Activated CD8-positive, alpha-beta T cell treated with anti-CD3 and anti-CD28 coated beads for 36 hours (primary cell): Measurements from ENCODE around the gene RPIA. TPM values are rescaled to one million over a fixed set of nuclear protein-coding genes. Genes with fewer than 3 reads are reported as not detected.
A peak's percentile ranks its signal among the peaks of the same experiment; 100 is the strongest.
"Not testable (repeated sequence)": the region's sequence is repeated elsewhere in the genome, so short reads cannot be mapped to it uniquely, and the experiment has no call there.

Source experiments
- ATAC-seq: fragments of 200-7000 bp; cut with Tn5 transposase; one replicate; pipeline ENCODE4 v1.10.0; 2021; ENCODE audit warnings: mild to moderate bottlenecking, moderate library complexity
- CTCF ChIA-PET: fragments of 350-600 bp; sonication (Branson Sonifier 250); formaldehyde crosslinking; loops from one replicate; lab custom pipeline; 2021; ENCODE audit warnings: antibody characterized with exemption; lab: Charles Lee
- POLR2A ChIA-PET: fragments of 350-600 bp; sonication (Branson Sonifier 250); formaldehyde crosslinking; loops from one replicate; lab custom pipeline; 2021; ENCODE audit warnings: antibody characterized with exemption; lab: Charles Lee
- DNase-seq: peaks from one replicate; pipeline ENCODE4 v3.0.0-alpha.2; 2020
- H3K27ac Mint-ChIP-seq: one replicate; pipeline ENCODE4 v1.8.0; 2021; ENCODE audit warnings: mild to moderate bottlenecking, mixed read lengths
- H3K27me3 Mint-ChIP-seq: one replicate; pipeline ENCODE4 v1.8.0; 2021; ENCODE audit warnings: mixed read lengths
- H3K36me3 Mint-ChIP-seq: one replicate; pipeline ENCODE4 v1.8.0; 2021; ENCODE audit warnings: low read depth, mixed read lengths
- H3K4me1 Mint-ChIP-seq: one replicate; pipeline ENCODE4 v1.8.0; 2021; ENCODE audit warnings: low read depth, mixed read lengths
- H3K4me3 Mint-ChIP-seq: one replicate; pipeline ENCODE4 v1.8.0; 2021; ENCODE audit warnings: mild to moderate bottlenecking, moderate library complexity, mixed read lengths
- H3K9me3 Mint-ChIP-seq: one replicate; pipeline ENCODE4 v1.8.0; 2021; ENCODE audit warnings: mixed read lengths
- intact Hi-C: fragments of 100-400 bp; cut with micrococcal nuclease; formaldehyde crosslinking; loops from one replicate; pipeline ENCODE4 v1.10.0; 2022
- total RNA-seq, 2 experiments: library from RNA; stranded (reverse); gene quantifications; one replicate each; pipeline ENCODE4 v1.2.3, GENCODE V29; 2021
- TF ChIP-seq, protein P1 (sequence below): fragments of 200-600 bp; IDR thresholded peaks from one replicate; pipeline ENCODE4 v1.8.0; 2022; ENCODE audit warnings: antibody characterized with exemption, mild to moderate bottlenecking

Gene RPIA
- 10 to 100 TPM; 79.4 to 81.0 TPM for total RNA-seq

DNA sequence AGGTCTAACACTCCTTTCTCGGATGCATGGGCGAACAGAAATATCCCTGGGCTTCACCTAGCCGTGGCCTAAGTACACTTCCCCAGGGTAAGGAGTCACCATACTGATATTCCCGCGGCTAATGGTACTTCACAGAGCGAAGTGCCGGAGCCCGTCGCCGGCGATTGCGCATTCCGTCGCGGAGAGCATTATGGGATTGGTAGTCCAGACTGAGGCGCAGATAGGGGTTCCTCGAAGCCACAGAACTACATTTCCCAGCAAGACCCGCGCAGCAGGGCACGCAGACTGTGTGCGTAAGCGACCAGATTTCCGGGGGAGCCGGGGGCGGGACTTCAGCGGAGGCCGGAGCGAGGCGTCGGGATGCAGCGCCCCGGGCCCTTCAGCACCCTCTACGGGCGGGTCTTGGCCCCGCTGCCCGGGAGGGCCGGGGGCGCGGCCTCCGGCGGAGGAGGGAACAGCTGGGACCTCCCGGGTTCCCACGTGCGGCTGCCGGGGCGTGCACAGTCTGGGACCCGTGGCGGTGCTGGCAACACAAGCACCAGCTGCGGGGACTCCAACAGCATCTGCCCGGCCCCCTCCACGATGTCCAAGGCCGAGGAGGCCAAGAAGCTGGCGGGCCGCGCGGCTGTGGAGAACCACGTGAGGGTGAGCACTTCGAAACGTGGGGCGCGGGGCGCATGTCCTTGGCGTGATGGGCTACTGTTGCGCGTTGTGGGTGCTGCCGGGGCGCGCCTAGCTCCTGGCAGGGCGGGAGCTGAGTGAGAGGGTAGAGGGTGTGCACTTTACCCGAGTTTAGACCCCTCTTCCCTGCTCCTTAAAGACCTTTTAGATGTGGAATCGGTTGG is at the start of gene RPIA:
Gene RPIA, plus strand, starts transcription at position 335 of the 845 bp plus-strand sequence. Its CDS starts 26 bp downstream, at position 361.
- peak; percentile 96 for ATAC-seq
- Mint-ChIP-seq H3K27me3 (no peaks in the 10 kb centered on the region), H3K4me1 (peaks cover 51% of the 10 kb centered on the region), H3K9me3 (no peaks in the 10 kb centered on the region), H3K36me3 (peaks cover 20% of the 10 kb centered on the region), H3K27ac (peak within 1 kb of the TSS; percentile 96), H3K4me3 (peak within 1 kb of the TSS; percentile 94)
- POLR2A ChIA-PET: interaction anchor here (1.1 to 2.0 kb wide), 6 partner anchors 10 to 96 kb away, joined by 3 to 14 read pairs (median 4); partner anchors contain the start of gene EIF2AK3
- peak; percentile 100 for DNase-seq
- intact Hi-C loops: no loop called here
- CTCF ChIA-PET: interaction anchor here (1.0 to 1.5 kb wide), 12 partner anchors 14 to 245 kb away, joined by 3 to 9 read pairs (median 4); no protein-coding TSS in a partner anchor
- TF ChIP-seq, protein P1, sequence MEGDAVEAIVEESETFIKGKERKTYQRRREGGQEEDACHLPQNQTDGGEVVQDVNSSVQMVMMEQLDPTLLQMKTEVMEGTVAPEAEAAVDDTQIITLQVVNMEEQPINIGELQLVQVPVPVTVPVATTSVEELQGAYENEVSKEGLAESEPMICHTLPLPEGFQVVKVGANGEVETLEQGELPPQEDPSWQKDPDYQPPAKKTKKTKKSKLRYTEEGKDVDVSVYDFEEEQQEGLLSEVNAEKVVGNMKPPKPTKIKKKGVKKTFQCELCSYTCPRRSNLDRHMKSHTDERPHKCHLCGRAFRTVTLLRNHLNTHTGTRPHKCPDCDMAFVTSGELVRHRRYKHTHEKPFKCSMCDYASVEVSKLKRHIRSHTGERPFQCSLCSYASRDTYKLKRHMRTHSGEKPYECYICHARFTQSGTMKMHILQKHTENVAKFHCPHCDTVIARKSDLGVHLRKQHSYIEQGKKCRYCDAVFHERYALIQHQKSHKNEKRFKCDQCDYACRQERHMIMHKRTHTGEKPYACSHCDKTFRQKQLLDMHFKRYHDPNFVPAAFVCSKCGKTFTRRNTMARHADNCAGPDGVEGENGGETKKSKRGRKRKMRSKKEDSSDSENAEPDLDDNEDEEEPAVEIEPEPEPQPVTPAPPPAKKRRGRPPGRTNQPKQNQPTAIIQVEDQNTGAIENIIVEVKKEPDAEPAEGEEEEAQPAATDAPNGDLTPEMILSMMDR: peak; percentile 63

DNA sequence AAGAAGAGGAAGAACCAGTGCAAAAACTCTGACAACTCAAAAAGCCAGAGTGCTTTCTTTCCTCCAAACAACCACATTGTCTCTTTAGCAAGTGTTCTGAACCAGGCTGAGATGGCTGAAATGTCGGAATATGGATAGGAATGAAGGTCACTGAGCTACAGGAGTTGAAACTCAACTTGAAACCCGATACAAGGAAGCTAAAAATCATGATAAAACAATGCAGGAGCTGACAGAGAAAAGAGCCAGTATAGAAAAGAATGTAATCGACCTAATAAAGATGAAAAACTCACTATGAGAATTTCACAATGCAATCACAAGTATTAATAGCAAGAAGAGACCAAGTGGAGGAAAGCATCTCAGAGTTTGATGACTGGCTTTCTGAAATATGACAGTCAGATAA is 49.2 kb upstream of the RPIA start:
- intact Hi-C loops: no loop called here
- TF ChIP-seq, protein P1: no peak
- ATAC-seq (no peak), DNase-seq (no peak)
- Mint-ChIP-seq H3K9me3 (peaks cover 7% of the 10 kb centered on the region), H3K27me3 (peaks cover 7% of the 10 kb centered on the region), H3K36me3 (no peaks in the 10 kb centered on the region), H3K4me3 (no peak overlapping the region), H3K4me1 (peaks cover 48% of the 10 kb centered on the region), H3K27ac (no peak overlapping the region)
- CTCF ChIA-PET: interaction anchor here (3.9 kb wide), 1 partner anchor 29 kb away, joined by 16 read pairs; no protein-coding TSS in a partner anchor
- POLR2A ChIA-PET: no interaction called here

DNA sequence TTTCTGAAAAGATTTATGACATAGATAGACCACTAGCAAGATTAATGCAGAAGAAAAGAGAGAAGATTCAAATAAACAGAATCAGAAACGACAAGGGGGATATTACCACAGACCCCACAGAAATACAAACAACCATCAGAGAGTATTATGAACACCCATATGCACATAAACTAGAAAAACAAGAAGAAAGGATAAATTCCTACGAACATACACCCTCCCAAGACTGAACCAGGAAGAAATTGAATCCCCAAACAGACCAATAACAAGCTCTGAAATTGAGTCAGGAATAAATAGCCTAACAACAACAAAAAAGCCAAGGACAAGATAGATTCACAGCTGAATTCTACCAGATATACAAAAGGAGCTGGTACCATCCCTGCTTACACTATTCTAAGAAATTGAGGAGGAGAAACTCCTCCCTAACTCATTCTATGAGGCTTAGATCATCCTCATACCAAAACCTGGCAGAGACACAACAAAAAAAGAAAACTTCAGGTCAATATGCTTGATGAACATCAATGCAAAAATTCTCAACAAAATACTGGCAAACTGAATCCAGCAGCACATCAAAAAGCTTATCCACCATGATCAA is 46.1 kb upstream of the RPIA start:
- H3K4me1 Mint-ChIP-seq: peaks cover 17% of the 10 kb centered on the region
- H3K27me3 Mint-ChIP-seq, POLR2A ChIA-PET, DNase-seq, intact Hi-C loops, H3K4me3 Mint-ChIP-seq, H3K27ac Mint-ChIP-seq, H3K36me3 Mint-ChIP-seq, H3K9me3 Mint-ChIP-seq, ATAC-seq: not testable (repeated sequence)
- CTCF ChIA-PET: interaction anchor here (0.9 to 2.8 kb wide), 5 partner anchors 9 to 95 kb away, joined by 3 to 9 read pairs (median 4); no protein-coding TSS in a partner anchor

DNA sequence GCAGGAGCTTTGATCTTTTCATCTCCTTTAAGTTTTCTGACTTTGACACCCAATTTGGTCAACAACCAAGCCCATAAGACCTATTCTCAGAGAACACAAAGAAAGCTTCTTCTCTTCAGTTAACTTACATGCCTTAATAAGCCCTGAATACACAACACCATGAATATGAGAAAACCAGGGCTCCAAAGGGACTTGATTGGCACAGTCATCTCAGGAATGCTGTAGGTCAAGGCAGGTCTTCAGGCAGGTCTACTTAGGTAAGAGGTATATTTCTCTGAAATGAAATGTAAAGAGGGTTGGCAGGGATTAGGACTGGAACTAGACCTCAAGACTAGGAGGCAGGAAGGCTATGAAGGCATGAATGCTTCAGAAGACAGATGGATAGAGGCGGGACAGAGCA is 39.8 kb upstream of the RPIA start:
- CTCF ChIA-PET: interaction anchor here (0.8 kb wide), 1 partner anchor 18 kb away, joined by 3 read pairs; no protein-coding TSS in a partner anchor
- H3K4me3 Mint-ChIP-seq: no peak overlapping the region

DNA sequence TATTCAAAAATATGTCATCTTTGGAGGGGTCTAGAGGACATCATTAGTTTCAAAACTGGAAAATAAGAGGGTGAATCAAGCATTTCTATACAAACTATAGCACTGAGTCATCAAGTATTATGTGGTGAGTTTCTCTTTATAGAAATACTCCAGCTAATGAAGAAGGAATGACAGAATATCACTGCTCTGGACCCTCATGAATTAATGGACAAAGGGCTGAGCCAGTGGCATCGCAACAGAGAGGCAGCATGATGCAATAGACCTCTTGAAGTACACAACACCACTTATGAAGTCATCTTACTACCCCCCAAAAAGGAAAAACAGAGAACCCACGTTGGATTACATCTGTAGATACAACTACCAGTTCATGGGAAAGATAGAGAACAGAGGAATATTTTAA is 36.8 kb upstream of the RPIA start:
- H3K4me1 Mint-ChIP-seq: no peaks in the 10 kb centered on the region
- intact Hi-C loops: no loop called here
- H3K4me3 Mint-ChIP-seq: no peak overlapping the region
- POLR2A ChIA-PET: no interaction called here
- no peak overlapping the region for H3K27ac Mint-ChIP-seq
- H3K27me3 Mint-ChIP-seq: no peaks in the 10 kb centered on the region
- no peaks in the 10 kb centered on the region for H3K36me3 Mint-ChIP-seq
- TF ChIP-seq, protein P1: no peak
- CTCF ChIA-PET: interaction anchor here (1.0 to 2.9 kb wide), 3 partner anchors 8 to 36 kb away, joined by 3 to 16 read pairs (median 3); no protein-coding TSS in a partner anchor
- no peaks in the 10 kb centered on the region for H3K9me3 Mint-ChIP-seq
- DNase-seq: no peak
- no peak for ATAC-seq

More for the DNA sequence above, 39.8 kb upstream of the RPIA start:
- TF ChIP-seq, protein P1: no peak
- Mint-ChIP-seq H3K27me3 (no peaks in the 10 kb centered on the region), H3K4me1 (no peaks in the 10 kb centered on the region), H3K36me3 (no peaks in the 10 kb centered on the region), H3K9me3 (no peaks in the 10 kb centered on the region), H3K27ac (no peak overlapping the region)
- POLR2A ChIA-PET: no interaction called here
- intact Hi-C loops: no loop called here
- DNase-seq (no peak), ATAC-seq (no peak)
